Neuronal stem cell (in vitro differentiated cells): ENCODE measurements around the gene ATOH1.
A peak's percentile ranks its signal among the peaks of the same experiment; 100 is the strongest.

Source experiments
- DNase-seq: peaks from one replicate; pipeline ENCODE4 v3.0.0-alpha.2; 2013; ENCODE audit warnings: low spot score
- H2AFZ ChIP-seq: one replicate; pipeline ENCODE4 v1.6.1; 2013; ENCODE audit warnings: mild to moderate bottlenecking, low read length, inconsistent platforms
- H2AK5ac ChIP-seq: 2 replicates; pipeline ENCODE4 v1.6.1; 2013; ENCODE audit warnings: low read depth, mild to moderate bottlenecking, inconsistent platforms, low read length, moderate library complexity, mixed read lengths
- H2BK120ac ChIP-seq: 2 replicates; pipeline ENCODE4 v1.6.1; 2013; ENCODE audit warnings: low read depth, mild to moderate bottlenecking, inconsistent platforms, low read length, moderate library complexity, mixed read lengths
- H2BK12ac ChIP-seq: one replicate; pipeline ENCODE4 v1.6.1; 2013; ENCODE audit warnings: low read length, inconsistent platforms
- H2BK15ac ChIP-seq: 2 replicates; pipeline ENCODE4 v1.6.1; 2013; ENCODE audit warnings: mild to moderate bottlenecking, low read length, inconsistent platforms, mixed read lengths
- H2BK5ac ChIP-seq: one replicate; pipeline ENCODE4 v1.6.1; 2013; ENCODE audit warnings: inconsistent platforms, mild to moderate bottlenecking, low read length, moderate library complexity
- H3K14ac ChIP-seq: one replicate; pipeline ENCODE4 v1.6.1; 2013; ENCODE audit warnings: low read length, inconsistent platforms
- H3K18ac ChIP-seq: 2 replicates; pipeline ENCODE4 v1.6.1; 2013; ENCODE audit warnings: low read length, inconsistent platforms
- H3K23ac ChIP-seq: 2 replicates; pipeline ENCODE4 v1.6.1; 2013; ENCODE audit warnings: low read depth, mild to moderate bottlenecking, mixed read lengths, low read length, inconsistent platforms; ENCODE audit not compliant: poor library complexity
- H3K27ac ChIP-seq: replicated peaks from 3 replicates; pipeline ENCODE4 v1.5.1; 2013; ENCODE audit warnings: low read length, inconsistent platforms
- H3K27me3 ChIP-seq, 3 experiments: 2 replicates each; pipeline ENCODE4 v1.6.1; 2013; ENCODE audit warnings: low read length in 3 of 3, mild to moderate bottlenecking in 2 of 3, inconsistent platforms in 1 of 3, low read depth in 1 of 3, mixed read lengths in 1 of 3, moderate library complexity in 1 of 3; ENCODE audit not compliant: control insufficient read depth in 3 of 3, insufficient read depth in 3 of 3
- H3K36me3 ChIP-seq, 2 donors: replicated peaks in 1 of 2; 2 replicates each; pipeline ENCODE4 v1.6.1; 2013; ENCODE audit warnings: low read length in 2 of 2; ENCODE audit not compliant: control insufficient read depth in 2 of 2, insufficient read depth in 2 of 2
- H3K4ac ChIP-seq: 2 replicates; pipeline ENCODE4 v1.6.1; 2013; ENCODE audit warnings: inconsistent platforms, mild to moderate bottlenecking, low read length, moderate library complexity
- H3K4me1 ChIP-seq, 2 donors: 1 replicate in 1 of 2; 2 replicates in 1 of 2; pipeline ENCODE4 v1.6.1; 2013; ENCODE audit warnings: low read length in 2 of 2, low read depth in 1 of 2; ENCODE audit not compliant: control insufficient read depth in 2 of 2, insufficient read depth in 1 of 2
- H3K4me2 ChIP-seq: one replicate; pipeline ENCODE4 v1.6.1; 2013; ENCODE audit warnings: mild to moderate bottlenecking, low read length, inconsistent platforms; ENCODE audit not compliant: insufficient read depth, poor library complexity, severe bottlenecking
- H3K4me3 ChIP-seq, 2 donors: 2 replicates each; pipeline ENCODE4 v1.5.1; 2013; ENCODE audit warnings: low read length in 2 of 2, mild to moderate bottlenecking in 2 of 2, inconsistent platforms in 1 of 2, moderate library complexity in 1 of 2
- H3K79me1 ChIP-seq: one replicate; pipeline ENCODE4 v1.6.1; 2013; ENCODE audit warnings: low read depth, mild to moderate bottlenecking, inconsistent platforms, low read length, moderate library complexity
- H3K9ac ChIP-seq: one replicate; pipeline ENCODE4 v1.6.1; 2013; ENCODE audit warnings: mild to moderate bottlenecking, low read depth, low read length, inconsistent platforms; ENCODE audit not compliant: poor library complexity
- H3K9me3 ChIP-seq, 2 donors: replicated peaks in 1 of 2; 2 replicates each; pipeline versions ENCODE3 to v1.6.1; 2013; ENCODE audit warnings: low read length in 2 of 2, mild to moderate bottlenecking in 2 of 2, inconsistent platforms in 1 of 2, low read depth in 1 of 2, mixed read lengths in 1 of 2, moderate library complexity in 1 of 2; ENCODE audit not compliant: control insufficient read depth in 2 of 2, insufficient read depth in 1 of 2
- H4K8ac ChIP-seq: one replicate; pipeline ENCODE4 v1.6.1; 2013; ENCODE audit warnings: low read depth, mild to moderate bottlenecking, inconsistent platforms, low read length, moderate library complexity
- H4K91ac ChIP-seq: one replicate; pipeline ENCODE4 v1.6.1; 2013; ENCODE audit warnings: low read length, low read depth, mild to moderate bottlenecking, inconsistent platforms; ENCODE audit not compliant: poor library complexity
- WGBS, 2 donors: extraction: QIAGEN DNeasy Blood & Tissue Kit; methylation state at CpG; one replicate each; pipeline ENCODE4 v1.1.7; 2013; ENCODE audit warnings: missing lambda C conversion rate in 2 of 2, mixed read lengths in 1 of 2; ENCODE audit not compliant: insufficient read length in 2 of 2, insufficient replicate concordance in 1 of 2; ENCODE audit errors: extremely low coverage in 2 of 2; 5-methylcytosine and 5-hydroxymethylcytosine counted together

Gene ATOH1

DNA sequence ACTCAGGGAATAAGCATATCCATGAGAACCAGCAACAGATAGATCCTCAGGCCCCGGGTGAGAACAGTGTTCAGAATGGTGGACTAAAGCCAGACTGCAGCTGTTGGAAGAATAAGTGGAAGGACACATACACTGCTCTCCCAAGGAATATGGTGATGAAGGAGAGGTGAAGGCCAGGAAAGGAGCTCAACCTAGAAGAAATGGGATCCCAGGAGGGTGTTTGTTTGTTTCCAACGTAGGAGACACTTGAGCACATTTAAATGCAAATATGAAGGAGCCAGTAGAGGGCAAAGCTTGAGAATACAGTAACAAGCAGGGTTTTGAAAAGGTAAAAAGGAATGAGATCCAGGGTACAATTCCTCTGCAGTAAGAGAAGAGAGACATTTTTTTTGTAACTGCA, 42.4 kb upstream of the ATOH1 start:
- H2BK120ac ChIP-seq, result no peak overlapping the region
- no peak overlapping the region for H2BK5ac ChIP-seq
- H3K4me3 ChIP-seq, result no peak overlapping the region
- H3K23ac ChIP-seq, result no peak overlapping the region
- no peak overlapping the region for H2AK5ac ChIP-seq
- DNase-seq, result no peak
- H3K4ac ChIP-seq, result no peak overlapping the region
- no peak overlapping the region for H3K27ac ChIP-seq
- H3K79me1 ChIP-seq, result no peaks in the 10 kb centered on the region
- H2BK12ac ChIP-seq, result no peak overlapping the region
- no peak overlapping the region for H3K4me2 ChIP-seq
- no peaks in the 10 kb centered on the region for H3K27me3 ChIP-seq
- no peak overlapping the region for H2AFZ ChIP-seq
- H3K9me3 ChIP-seq, result no peaks in the 10 kb centered on the region
- no CpG with 5 or more reads among the region's 2 CpGs for WGBS, 2 donors
- H4K8ac ChIP-seq, result no peak overlapping the region
- no peaks in the 10 kb centered on the region for H3K4me1 ChIP-seq
- no peak overlapping the region for H4K91ac ChIP-seq
- no peaks in the 10 kb centered on the region for H3K36me3 ChIP-seq
- no peak overlapping the region for H3K14ac ChIP-seq
- no peak overlapping the region for H3K9ac ChIP-seq
- no peak overlapping the region for H3K18ac ChIP-seq
- H2BK15ac ChIP-seq, result no peak overlapping the region

DNA sequence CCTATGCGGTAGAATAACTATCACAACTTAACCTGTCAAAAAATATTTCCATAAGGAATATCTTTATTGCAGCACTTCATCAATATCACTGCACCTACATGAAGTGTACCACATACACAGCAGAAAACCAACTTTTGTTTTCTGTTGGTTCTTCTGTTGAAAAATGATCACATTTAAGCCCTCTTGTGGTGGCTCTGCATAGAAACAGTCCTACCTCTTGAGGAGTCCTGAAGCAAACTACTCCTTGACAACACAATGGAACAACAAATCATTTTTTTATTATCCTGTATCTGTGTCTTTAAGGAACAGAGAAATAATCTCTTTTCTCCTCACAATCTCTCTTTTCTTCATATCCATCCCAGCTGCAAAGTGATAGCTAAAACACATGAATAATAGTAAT, 39.8 kb upstream of the ATOH1 start:
- Histone ChIP-seq H3K9me3 (no peaks in the 10 kb centered on the region), H3K9ac (no peak overlapping the region), H3K27me3 (peaks cover 0 to 13% (median 0%) of the 10 kb centered on the region in 3 experiments), H3K18ac (no peak overlapping the region), H3K14ac (no peak overlapping the region), H3K4ac (no peak overlapping the region), H3K36me3 (no peaks in the 10 kb centered on the region), H3K4me3 (no peak overlapping the region), H2BK12ac (no peak overlapping the region), H2BK15ac (no peak overlapping the region), H2BK120ac (no peak overlapping the region), H2AFZ (no peak overlapping the region), H3K4me2 (no peak overlapping the region), H2AK5ac (no peak overlapping the region), H2BK5ac (no peak overlapping the region), H4K8ac (no peak overlapping the region), H3K4me1 (peaks cover 0 to 2% of the 10 kb centered on the region in 2 donors), H4K91ac (no peak overlapping the region), H3K27ac (no peak overlapping the region), H3K23ac (no peak overlapping the region), H3K79me1 (no peaks in the 10 kb centered on the region)
- no CpG with 5 or more reads among the region's 1 CpG for WGBS, 2 donors
- DNase-seq, result no peak

- DNase-seq, result peak; percentile 68
- WGBS, 2 donors, result no CpG with 5 or more reads among the region's 3 CpGs
These were observed 36.9 kb upstream of the ATOH1 start for GRCh38 chr4:93791570-93792195.

DNA sequence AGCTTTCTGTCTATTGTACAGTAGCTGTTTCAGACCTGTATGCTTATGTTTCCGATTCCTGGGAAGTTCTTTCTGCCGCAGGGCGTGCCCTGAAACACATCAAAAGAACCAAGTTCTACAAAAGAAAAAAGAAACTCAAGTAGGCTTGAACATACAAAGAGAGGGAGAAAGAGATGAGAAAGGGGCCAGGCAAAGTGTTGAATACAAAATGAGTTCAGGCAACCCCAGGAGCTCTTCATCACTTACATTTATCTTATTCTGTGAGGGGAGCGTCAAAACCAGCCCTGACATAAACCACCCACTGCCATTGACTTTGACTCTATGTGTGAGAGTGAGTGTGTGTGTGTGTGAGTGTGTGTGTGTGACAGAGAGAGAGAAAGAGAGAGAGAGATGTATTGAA, 26.5 kb upstream of the ATOH1 start:
- Histone ChIP-seq H4K91ac (no peak overlapping the region), H3K27me3 (peaks cover 0 to 6% (median 0%) of the 10 kb centered on the region in 3 experiments), H2AFZ (no peak overlapping the region), H2BK15ac (no peak overlapping the region), H3K4me1 (peaks cover 2 to 3% of the 10 kb centered on the region in 2 donors), H4K8ac (no peak overlapping the region), H3K9ac (no peak overlapping the region), H3K4me2 (no peak overlapping the region), H3K36me3 (no peaks in the 10 kb centered on the region), H2BK5ac (no peak overlapping the region), H3K18ac (no peak overlapping the region), H3K4ac (no peak overlapping the region), H3K27ac (no peak overlapping the region), H3K79me1 (no peaks in the 10 kb centered on the region), H3K23ac (no peak overlapping the region), H2AK5ac (no peak overlapping the region), H2BK120ac (no peak overlapping the region), H3K9me3 (no peaks in the 10 kb centered on the region), H2BK12ac (no peak overlapping the region), H3K4me3 (no peak overlapping the region), H3K14ac (no peak overlapping the region)
- DNase-seq, result no peak
- no CpG with 5 or more reads among the region's 4 CpGs for WGBS, 2 donors

More at GRCh38 chr4:93791570-93792195, 36.9 kb upstream of the ATOH1 start:
- H3K9ac ChIP-seq, result no peak overlapping the region
- H3K4me2 ChIP-seq, result no peak overlapping the region
- no peak overlapping the region for H2AK5ac ChIP-seq
- H3K27me3 ChIP-seq, result peaks cover 0 to 28% (median 0%) of the 10 kb centered on the region in 3 experiments
- no peak overlapping the region for H3K18ac ChIP-seq
- H3K14ac ChIP-seq, result no peak overlapping the region
- no peak overlapping the region for H3K4me3 ChIP-seq
- no peak overlapping the region for H4K8ac ChIP-seq
- H2BK5ac ChIP-seq, result no peak overlapping the region
- H3K27ac ChIP-seq, result no peak overlapping the region
- no peaks in the 10 kb centered on the region for H3K36me3 ChIP-seq
- no peak overlapping the region for H2BK12ac ChIP-seq
- no peak overlapping the region for H2BK15ac ChIP-seq
- H3K79me1 ChIP-seq, result no peaks in the 10 kb centered on the region
- no peak overlapping the region for H4K91ac ChIP-seq
- no peak overlapping the region for H3K23ac ChIP-seq
- H3K4ac ChIP-seq, result no peak overlapping the region
- no peaks in the 10 kb centered on the region for H3K9me3 ChIP-seq
- H2BK120ac ChIP-seq, result no peak overlapping the region
- H2AFZ ChIP-seq, result no peak overlapping the region
- H3K4me1 ChIP-seq, result peaks cover 0 to 2% of the 10 kb centered on the region in 2 donors
